Neural progenitor cell (in vitro differentiated cells): Measurements from ENCODE around the gene ANKRD7.

Source experiments
- CTCF ChIP-seq: fragments of 200-600 bp; sonication (generic); IDR thresholded peaks from 2 replicates; pipeline ENCODE4 v1.5.1; 2017; ENCODE audit warnings: antibody characterized with exemption, mild to moderate bottlenecking
- EZH2 ChIP-seq: fragments of 200-600 bp; sonication (generic); IDR thresholded peaks from 2 replicates; pipeline ENCODE4 v1.6.1; 2017; ENCODE audit warnings: antibody characterized with exemption, mild to moderate bottlenecking, moderate library complexity
- EZH2phosphoT487 ChIP-seq: fragments of 200-600 bp; sonication (generic); IDR thresholded peaks from 2 replicates; pipeline ENCODE4 v1.6.1; 2017; ENCODE audit warnings: antibody characterized with exemption

GRCh38 chr7:118259115-118259514 is 34.6 kb downstream of the ANKRD7 start:
- no peak for TF ChIP-seq CTCF
- no peak for TF ChIP-seq EZH2
- no peak for TF ChIP-seq EZH2phosphoT487
